GM12878 (cell line): Measurements from ENCODE around the gene IRX6. TPM values are rescaled to one million over a fixed set of nuclear protein-coding genes. Genes with fewer than 3 reads are reported as not detected.

Experiments used
- ATAC-seq: fragments of 200-7000 bp; cut with Tn5 transposase; 3 replicates; pipeline ENCODE4 v1.9.1; 2020; ENCODE audit warnings: mild to moderate bottlenecking, moderate library complexity
- BruUV-seq: library from RNA; stranded (reverse); fragments of 400-500 nt; replicated peaks from 2 replicates; lab custom pipeline; 2021; lab: Mats Ljungman, UMichigan
- CTCF ChIA-PET: fragments of 300-600 bp; sonication (Branson Sonifier 250); formaldehyde crosslinking; extraction: SDS; loops from one replicate; lab custom pipeline; 2021; ENCODE audit warnings: inconsistent platforms; lab: Yijun Ruan, JAX
- POLR2A ChIA-PET: fragments of 350-600 bp; formaldehyde crosslinking; extraction: SDS; loops from one replicate; lab custom pipeline; 2021; ENCODE audit warnings: inconsistent platforms; lab: Charles Lee
- RAD21 ChIA-PET: fragments of 300-600 bp; sonication (Branson Sonifier 250); formaldehyde crosslinking; loops from one replicate; lab custom pipeline; 2023; ENCODE audit warnings: antibody characterized with exemption; ENCODE audit not compliant: unreplicated experiment; lab: Charles Lee
- SMC1A ChIA-PET: fragments of 300-600 bp; sonication (Branson Sonifier 250); formaldehyde crosslinking; loops from one replicate; lab custom pipeline; 2023; ENCODE audit not compliant: unreplicated experiment, uncharacterized antibody; lab: Charles Lee
- DNase-seq: peaks from one replicate; pipeline ENCODE4 v3.0.0-alpha.2; 2011; ENCODE audit warnings: low read depth, low spot score
- FAIRE-seq: peaks from 3 replicates; lab custom pipeline; 2011; peaks lifted over from hg19 to GRCh38; lab: Jason Lieb, UNC
- H2AFZ ChIP-seq: 2 replicates; pipeline ENCODE4 v1.6.0; 2011; ENCODE audit warnings: low read depth, low read length, control low read depth; ENCODE audit not compliant: control insufficient read depth
- H3K27ac ChIP-seq: 2 replicates; pipeline ENCODE4 v1.5.1; 2011; ENCODE audit warnings: control low read depth; ENCODE audit not compliant: control insufficient read depth, insufficient read depth
- H3K27me3 ChIP-seq, 2 experiments: replicated peaks in 1 of 2; 2 replicates each; pipeline versions ENCODE4 v1.6.0 to v1.6.1; 2011; ENCODE audit warnings: low read length in 1 of 2; ENCODE audit not compliant: control insufficient read depth in 2 of 2, insufficient read depth in 2 of 2
- H3K36me3 ChIP-seq, 2 experiments: 2 replicates each; pipeline ENCODE4 v1.5.1; 2011; ENCODE audit warnings: low read length in 1 of 2; ENCODE audit not compliant: control insufficient read depth in 2 of 2, insufficient read depth in 2 of 2
- H3K4me1 ChIP-seq: 2 replicates; pipeline ENCODE4 v1.6.1; 2011; ENCODE audit warnings: mild to moderate bottlenecking, low read length, moderate library complexity, mixed read lengths; ENCODE audit not compliant: control insufficient read depth, insufficient read depth
- H3K4me2 ChIP-seq: 2 replicates; pipeline ENCODE4 v1.6.0; 2011; ENCODE audit warnings: control low read depth; ENCODE audit not compliant: control insufficient read depth, insufficient read depth
- H3K4me3 ChIP-seq: fragments of 200-600 bp; sonication (generic); 2 replicates; pipeline ENCODE4 v1.5.1; 2016
- H3K79me2 ChIP-seq: 2 replicates; pipeline ENCODE4 v1.6.0; 2011; ENCODE audit warnings: low read length; ENCODE audit not compliant: control insufficient read depth, insufficient read depth
- H3K9ac ChIP-seq: 2 replicates; pipeline ENCODE4 v1.8.0; 2011; ENCODE audit warnings: low read length, control low read depth, mixed read lengths; ENCODE audit not compliant: control insufficient read depth, insufficient read depth
- H3K9me3 ChIP-seq: replicated peaks from 3 replicates; pipeline ENCODE4 v1.5.1; 2011; ENCODE audit warnings: mild to moderate bottlenecking, low read length; ENCODE audit not compliant: control insufficient read depth, insufficient read depth
- H4K20me1 ChIP-seq: 2 replicates; pipeline ENCODE4 v1.6.0; 2011; ENCODE audit not compliant: control insufficient read depth, insufficient read depth
- BMI1 ChIP-seq: fragments of 450-650 bp; IDR thresholded peaks from 2 replicates; pipeline ENCODE4 v1.6.1; 2016; ENCODE audit warnings: mild to moderate bottlenecking, moderate library complexity, borderline replicate concordance
- FOS ChIP-seq: IDR thresholded peaks from 3 replicates; pipeline ENCODE4 v1.6.1; 2011; ENCODE audit warnings: borderline replicate concordance; ENCODE audit not compliant: insufficient read length; ENCODE audit errors: extremely low read depth
- IRF4 ChIP-seq: IDR thresholded peaks from 2 replicates; pipeline ENCODE4 v1.6.1; 2011; ENCODE audit warnings: low read depth, low read length
- KAT2A ChIP-seq: conservative IDR thresholded peaks from 2 replicates; pipeline ENCODE4 v1.6.1; 2011; ENCODE audit warnings: low read depth, low read length; ENCODE audit not compliant: control insufficient read depth
- KLF5 ChIP-seq: fragments of 450-650 bp; IDR thresholded peaks from 2 replicates; pipeline ENCODE4 v1.6.1; 2014; ENCODE audit warnings: mild to moderate bottlenecking; ENCODE audit not compliant: partially characterized antibody
- MYB ChIP-seq: fragments of 150-350 bp; IDR thresholded peaks from 2 replicates; pipeline ENCODE4 v1.6.1; 2014; ENCODE audit warnings: mild to moderate bottlenecking, low read depth, low read length, borderline replicate concordance
- NR2C1 ChIP-seq: fragments of 450-650 bp; IDR thresholded peaks from 2 replicates; pipeline ENCODE4 v1.6.1; 2017; ENCODE audit warnings: antibody characterized with exemption, mild to moderate bottlenecking, moderate library complexity
- SKIL ChIP-seq: fragments of 450-650 bp; IDR thresholded peaks from 2 replicates; pipeline ENCODE4 v1.6.1; 2017; ENCODE audit warnings: mild to moderate bottlenecking, low read depth, inconsistent platforms; ENCODE audit not compliant: poor library complexity, severe bottlenecking
- TARDBP ChIP-seq: IDR thresholded peaks from 2 replicates; pipeline ENCODE4 v1.6.1; 2016; ENCODE audit warnings: borderline replicate concordance
- TCF7 ChIP-seq: IDR thresholded peaks from 2 replicates; pipeline ENCODE4 v1.6.1; 2014; ENCODE audit warnings: antibody characterized with exemption, borderline replicate concordance
- YBX1 ChIP-seq: fragments of 450-650 bp; IDR thresholded peaks from 2 replicates; pipeline ENCODE4 v1.6.1; 2016; ENCODE audit warnings: antibody characterized with exemption
- YY1 ChIP-seq: IDR thresholded peaks from 2 replicates; pipeline ENCODE4 v1.6.1; 2011; ENCODE audit warnings: low read depth, mild to moderate bottlenecking, low read length
- ZBED1 ChIP-seq: IDR thresholded peaks from 2 replicates; pipeline ENCODE4 v1.6.1; 2016; ENCODE audit warnings: borderline replicate concordance
- ZNF274 ChIP-seq: IDR thresholded peaks from one replicate; pipeline ENCODE4 v1.8.0; 2011; ENCODE audit not compliant: insufficient read length, insufficient read depth
- WGBS: methylation state at CpG from one replicate; pipeline ENCODE4 v1.1.6; 2016; ENCODE audit warnings: low lambda C conversion rate; ENCODE audit not compliant: insufficient replicate concordance, insufficient coverage; ENCODE audit errors: missing lambda C conversion rate; 5-methylcytosine and 5-hydroxymethylcytosine counted together
- in situ Hi-C: fragments of 300-500 bp; cut with MboI; formaldehyde crosslinking; loops from 9 replicates; pipeline ENCODE4 v1.14.3; 2018; ENCODE audit warnings: mixed read lengths
- intact Hi-C: fragments of 100-400 bp; cut with micrococcal nuclease; formaldehyde crosslinking; loops from one replicate; pipeline ENCODE4 v1.14.2; 2022; ENCODE audit not compliant: unreplicated experiment
- polyA plus RNA-seq, 11 experiments: library from polyadenylated mRNA; depleted of rRNA in 4 of 11; unstranded in 6 of 11; stranded (reverse) in 5 of 11; fragments of >200 nt; fragmentation: Nextera tagmentation in 4 of 11; fragmentation: Illumina TruSeq in 1 of 11; extraction: Ambion mirVana in 4 of 11; extraction: Trizol in 1 of 11; gene quantifications; 1 replicate in 1 of 11; 2 replicates in 10 of 11; pipeline versions ENCODE4 v1.2.1 to v1.2.3, GENCODE V29; 2011 to 2016; ENCODE audit warnings: inconsistent platforms in 2 of 11, missing spikeins in 2 of 11, low read depth in 1 of 11
- total RNA-seq, 4 experiments: library from RNA; depleted of rRNA in 3 of 4; stranded (reverse); fragments of >200 nt in 3 of 4; fragmentation: Illumina TruSeq in 1 of 4; extraction: Trizol in 1 of 4; gene quantifications; 2 replicates each; pipeline versions ENCODE4 v1.2.1 to v1.2.3, GENCODE V29; 2013 to 2021
- TF ChIP-seq, protein P1 (sequence below): fragments of 450-650 bp; IDR thresholded peaks from 2 replicates; pipeline ENCODE4 v1.6.1; 2017; ENCODE audit warnings: borderline replicate concordance

The IRX6 gene
- total and polyA plus RNA-seq, 10 of the 15 experiments (the other 5 are each of a cell fraction or from before 2014, with no cell fraction given), result not detected

- ChIA-PET CTCF (interaction anchor here (1.0 to 1.2 kb wide), 2 partner anchors 12 to 92 kb away, joined by 4 read pairs; no protein-coding TSS in a partner anchor), POLR2A (no interaction called here), SMC1A (interaction anchor here (1.2 to 2.4 kb wide), 5 partner anchors 9 to 338 kb away, joined by 3 to 6 read pairs (median 3); no protein-coding TSS in a partner anchor), RAD21 (interaction anchor here (1.1 to 1.2 kb wide), 2 partner anchors 11 to 18 kb away, joined by 3 read pairs; no protein-coding TSS in a partner anchor)
- Histone ChIP-seq H3K9ac (no peak overlapping the region), H3K79me2 (no peaks in the 10 kb centered on the region), H4K20me1 (no peaks in the 10 kb centered on the region), H3K4me1 (no peaks in the 10 kb centered on the region), H3K36me3 (no peaks in the 10 kb centered on the region), H2AFZ (no peak overlapping the region), H3K9me3 (no peaks in the 10 kb centered on the region), H3K27me3 (peaks cover 4 to 10% of the 10 kb centered on the region in 2 experiments), H3K4me3 (no peak overlapping the region), H3K4me2 (no peak overlapping the region), H3K27ac (no peak overlapping the region)
- no peak for FAIRE-seq
- DNase-seq, result no peak
- no peak for TF ChIP-seq ZNF274
- ATAC-seq, result no peak
- WGBS, result 34% methylated on average over 12 of the region's 12 CpGs
- in situ Hi-C loops (no loop called here), intact Hi-C loops (no loop called here)
- BruUV-seq, result no TSS peak
Observed at GRCh38 chr16:55372792-55373488, 48.9 kb downstream of the IRX6 start.

- H3K79me2 ChIP-seq, result no peaks in the 10 kb centered on the region
- H3K27me3 ChIP-seq, result peaks cover 4 to 10% of the 10 kb centered on the region in 2 experiments
- no TSS peak for BruUV-seq
- ATAC-seq (no peak), DNase-seq (no peak), FAIRE-seq (no peak)
- H3K27ac ChIP-seq, result no peak overlapping the region
- no peak overlapping the region for H3K4me3 ChIP-seq
- ChIA-PET RAD21 (interaction anchor here (1.1 to 1.2 kb wide), 2 partner anchors 11 to 18 kb away, joined by 3 read pairs; no protein-coding TSS in a partner anchor), CTCF (interaction anchor here (1.0 kb wide), 1 partner anchor 11 kb away, joined by 4 read pairs; no protein-coding TSS in a partner anchor), POLR2A (no interaction called here), SMC1A (interaction anchor here (1.5 to 2.4 kb wide), 3 partner anchors 14 to 338 kb away, joined by 3 to 6 read pairs (median 3); no protein-coding TSS in a partner anchor)
- no peaks in the 10 kb centered on the region for H4K20me1 ChIP-seq
- H3K9me3 ChIP-seq, result no peaks in the 10 kb centered on the region
- no peak overlapping the region for H3K9ac ChIP-seq
- H3K4me1 ChIP-seq, result no peaks in the 10 kb centered on the region
- intact Hi-C loops, result no loop called here
- H2AFZ ChIP-seq, result no peak overlapping the region
- H3K36me3 ChIP-seq, result no peaks in the 10 kb centered on the region
- in situ Hi-C loops, result no loop called here
- H3K4me2 ChIP-seq, result no peak overlapping the region
- TF ChIP-seq KLF5 (no peak), IRF4 (no peak), YBX1 (no peak), KAT2A (no peak), MYB (no peak), YY1 (no peak), BMI1 (no peak), FOS (no peak), TARDBP (no peak), SKIL (no peak), NR2C1 (no peak), TCF7 (no peak), ZBED1 (no peak)
- TF ChIP-seq, protein P1, sequence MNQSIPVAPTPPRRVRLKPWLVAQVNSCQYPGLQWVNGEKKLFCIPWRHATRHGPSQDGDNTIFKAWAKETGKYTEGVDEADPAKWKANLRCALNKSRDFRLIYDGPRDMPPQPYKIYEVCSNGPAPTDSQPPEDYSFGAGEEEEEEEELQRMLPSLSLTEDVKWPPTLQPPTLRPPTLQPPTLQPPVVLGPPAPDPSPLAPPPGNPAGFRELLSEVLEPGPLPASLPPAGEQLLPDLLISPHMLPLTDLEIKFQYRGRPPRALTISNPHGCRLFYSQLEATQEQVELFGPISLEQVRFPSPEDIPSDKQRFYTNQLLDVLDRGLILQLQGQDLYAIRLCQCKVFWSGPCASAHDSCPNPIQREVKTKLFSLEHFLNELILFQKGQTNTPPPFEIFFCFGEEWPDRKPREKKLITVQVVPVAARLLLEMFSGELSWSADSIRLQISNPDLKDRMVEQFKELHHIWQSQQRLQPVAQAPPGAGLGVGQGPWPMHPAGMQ, result no peak
Observed at GRCh38 chr16:55373489-55373832, 49.5 kb downstream of the IRX6 start.
